ENCODE results near the gene PANX3.

- TF ChIP-seq CTCF (IDR thresholded peaks at IDR 0.05) = no peak
- TF ChIP-seq POLR2A (IDR thresholded peaks at IDR 0.05) = no peak
These were observed 18.7 kb downstream of the PANX3 start for GRCh38 chr11:124629961-124630360.

All from uterus (tissue), 2 donors.